ENCODE measurements around the gene UGT1A6.

The UGT1A6 gene

DNA sequence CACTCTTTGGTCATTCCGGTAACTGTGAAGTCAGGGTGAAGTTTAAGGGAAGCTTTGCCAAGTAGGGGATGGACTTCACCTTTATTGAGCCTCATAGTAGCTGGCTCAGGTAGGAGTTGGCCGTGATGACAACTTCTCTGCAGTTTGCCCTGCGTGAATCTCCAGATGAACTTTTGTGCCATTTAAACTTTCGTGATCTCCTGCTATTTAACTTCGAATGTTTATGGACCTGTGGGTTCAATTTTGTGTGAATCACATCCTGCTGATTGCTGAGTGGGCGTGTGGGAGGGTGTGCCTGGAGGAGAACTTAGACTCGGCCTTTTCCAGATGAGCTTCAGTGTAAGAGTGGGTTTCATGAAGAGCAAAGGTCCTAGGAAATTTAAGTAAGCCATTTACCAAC is 71.6 kb downstream of the UGT1A6 start:
- no peak overlapping the region for H3K4me3 ChIP-seq (ENCODE audit: low read depth, low read length)

DNA sequence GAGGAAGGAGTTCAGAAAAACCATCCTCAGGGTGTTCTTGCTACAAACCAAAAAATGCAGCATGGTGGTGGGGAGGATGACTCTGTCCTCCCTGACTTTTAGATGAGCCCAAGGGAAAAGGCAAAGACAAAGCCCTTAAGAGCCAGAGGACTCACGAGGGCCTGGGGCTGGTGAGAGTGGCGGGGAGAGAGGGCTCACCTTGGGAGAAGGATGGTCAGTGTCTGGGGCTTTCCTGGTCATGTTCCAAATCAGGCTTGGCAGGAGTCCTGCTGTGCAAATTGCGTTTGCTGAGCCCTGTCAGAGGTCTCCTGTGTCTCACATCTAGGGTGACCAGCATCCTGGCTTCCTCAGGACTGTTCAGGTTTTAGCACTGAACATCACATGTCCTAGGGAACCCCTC is 72.1 kb downstream of the UGT1A6 start:
- H3K4me3 ChIP-seq (ENCODE audit: low read depth, low read length): no peak overlapping the region

DNA sequence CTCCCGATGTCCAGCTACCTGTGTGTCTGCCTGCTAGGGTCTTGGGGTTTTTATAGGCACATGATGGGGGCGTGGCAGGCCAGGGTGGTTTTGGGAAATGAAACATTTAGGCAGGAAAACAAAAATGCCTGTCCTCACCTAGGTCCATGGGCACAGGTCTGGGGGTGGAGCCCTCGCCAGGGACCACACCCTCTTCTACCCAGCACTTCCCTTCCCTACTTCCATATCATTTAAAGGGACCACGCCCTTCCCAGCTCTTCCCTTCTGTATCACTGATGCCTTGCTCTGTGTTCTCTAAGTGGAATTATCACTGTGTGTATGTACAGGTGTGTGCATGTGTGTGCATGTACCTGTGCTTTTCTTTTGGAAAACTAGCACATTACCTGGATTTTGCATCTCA is 73.7 kb downstream of the UGT1A6 start:
- H3K4me3 ChIP-seq (ENCODE audit: low read depth, low read length): no peak overlapping the region

DNA sequence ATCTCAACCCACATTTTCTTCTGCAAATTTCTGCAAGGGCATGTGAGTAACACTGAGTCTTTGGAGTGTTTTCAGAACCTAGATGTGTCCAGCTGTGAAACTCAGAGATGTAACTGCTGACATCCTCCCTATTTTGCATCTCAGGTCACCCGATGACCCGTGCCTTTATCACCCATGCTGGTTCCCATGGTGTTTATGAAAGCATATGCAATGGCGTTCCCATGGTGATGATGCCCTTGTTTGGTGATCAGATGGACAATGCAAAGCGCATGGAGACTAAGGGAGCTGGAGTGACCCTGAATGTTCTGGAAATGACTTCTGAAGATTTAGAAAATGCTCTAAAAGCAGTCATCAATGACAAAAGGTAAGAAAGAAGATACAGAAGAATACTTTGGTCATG is 75.4 kb downstream of the UGT1A6 start:
- H3K4me3 ChIP-seq (ENCODE audit: low read depth, low read length): no peak overlapping the region

DNA sequence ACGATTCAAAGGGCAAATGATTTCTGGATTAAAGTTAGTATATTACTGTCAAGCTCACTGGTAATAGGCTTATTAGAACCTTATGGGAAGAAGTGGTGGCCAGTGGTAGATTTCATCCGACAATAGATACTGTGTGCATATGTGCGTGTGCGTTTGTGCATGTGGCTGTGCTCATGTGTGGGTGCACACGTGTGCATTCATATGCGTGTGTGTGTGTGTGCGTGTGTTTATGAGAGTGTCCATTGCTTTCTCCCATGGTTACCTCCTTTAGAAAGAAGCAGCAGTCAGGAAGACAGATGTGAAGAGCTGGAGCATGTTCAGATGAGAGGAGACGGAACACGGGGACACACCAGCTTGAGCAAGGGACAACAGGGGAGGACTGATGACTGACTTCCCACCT is 76.6 kb downstream of the UGT1A6 start:
- H3K4me3 ChIP-seq (ENCODE audit: low read depth, low read length): no peak overlapping the region

DNA sequence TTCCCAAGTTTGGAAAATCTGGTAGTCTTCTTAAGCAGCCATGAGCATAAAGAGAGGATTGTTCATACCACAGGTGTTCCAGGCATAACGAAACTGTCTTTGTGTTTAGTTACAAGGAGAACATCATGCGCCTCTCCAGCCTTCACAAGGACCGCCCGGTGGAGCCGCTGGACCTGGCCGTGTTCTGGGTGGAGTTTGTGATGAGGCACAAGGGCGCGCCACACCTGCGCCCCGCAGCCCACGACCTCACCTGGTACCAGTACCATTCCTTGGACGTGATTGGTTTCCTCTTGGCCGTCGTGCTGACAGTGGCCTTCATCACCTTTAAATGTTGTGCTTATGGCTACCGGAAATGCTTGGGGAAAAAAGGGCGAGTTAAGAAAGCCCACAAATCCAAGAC is 79.5 kb downstream of the UGT1A6 start:
- no peak overlapping the region for H3K4me3 ChIP-seq (ENCODE audit: low read depth, low read length)

DNA sequence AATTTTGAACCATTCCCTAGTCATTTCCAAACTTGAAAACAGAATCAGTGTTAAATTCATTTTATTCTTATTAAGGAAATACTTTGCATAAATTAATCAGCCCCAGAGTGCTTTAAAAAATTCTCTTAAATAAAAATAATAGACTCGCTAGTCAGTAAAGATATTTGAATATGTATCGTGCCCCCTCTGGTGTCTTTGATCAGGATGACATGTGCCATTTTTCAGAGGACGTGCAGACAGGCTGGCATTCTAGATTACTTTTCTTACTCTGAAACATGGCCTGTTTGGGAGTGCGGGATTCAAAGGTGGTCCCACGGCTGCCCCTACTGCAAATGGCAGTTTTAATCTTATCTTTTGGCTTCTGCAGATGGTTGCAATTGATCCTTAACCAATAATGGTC is 79.9 kb downstream of the UGT1A6 start:
- no peak overlapping the region for H3K4me3 ChIP-seq (ENCODE audit: low read depth, low read length)

DNA sequence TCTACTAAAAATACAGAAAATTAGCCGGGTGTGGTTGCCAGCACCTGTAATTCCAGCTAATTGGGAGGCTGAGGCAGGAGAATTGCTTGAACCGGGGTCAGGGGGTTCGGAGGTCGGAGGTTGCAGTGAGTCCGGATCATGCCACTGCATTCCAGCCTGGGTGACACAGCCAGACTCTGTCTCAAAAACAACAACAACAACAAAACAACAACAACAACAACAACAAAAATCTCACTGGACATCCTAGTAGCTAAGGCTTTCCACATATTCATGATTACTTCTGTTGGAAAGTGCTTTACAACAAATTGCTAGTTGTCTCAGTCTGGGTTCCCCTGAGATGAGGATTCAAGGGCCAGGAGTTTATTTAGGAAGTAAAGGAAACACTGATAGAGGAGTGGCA is 81.2 kb downstream of the UGT1A6 start:
- H3K4me3 ChIP-seq (ENCODE audit: low read depth, low read length): no peak overlapping the region

DNA sequence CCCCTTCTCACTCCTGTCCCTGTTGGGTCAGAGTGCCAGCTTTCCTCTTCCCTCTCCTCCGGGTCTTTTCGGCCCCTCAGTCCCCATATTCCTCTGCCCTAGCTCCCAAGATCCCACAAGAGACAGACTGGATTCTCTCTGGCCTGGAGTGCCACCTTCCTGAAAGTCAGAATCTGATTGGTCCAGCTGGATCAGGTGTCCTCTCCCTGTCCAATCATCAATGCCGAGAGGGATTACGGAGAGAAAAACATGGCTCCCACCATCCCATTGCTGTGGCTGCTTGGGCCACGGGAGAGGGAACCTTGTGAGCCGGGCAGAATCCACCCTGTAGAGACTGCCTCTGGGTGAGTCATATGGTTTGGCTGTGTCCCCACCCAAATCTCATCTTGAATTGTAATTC is 82.7 kb downstream of the UGT1A6 start:
- no peak overlapping the region for H3K4me3 ChIP-seq (ENCODE audit: low read depth, low read length)

DNA sequence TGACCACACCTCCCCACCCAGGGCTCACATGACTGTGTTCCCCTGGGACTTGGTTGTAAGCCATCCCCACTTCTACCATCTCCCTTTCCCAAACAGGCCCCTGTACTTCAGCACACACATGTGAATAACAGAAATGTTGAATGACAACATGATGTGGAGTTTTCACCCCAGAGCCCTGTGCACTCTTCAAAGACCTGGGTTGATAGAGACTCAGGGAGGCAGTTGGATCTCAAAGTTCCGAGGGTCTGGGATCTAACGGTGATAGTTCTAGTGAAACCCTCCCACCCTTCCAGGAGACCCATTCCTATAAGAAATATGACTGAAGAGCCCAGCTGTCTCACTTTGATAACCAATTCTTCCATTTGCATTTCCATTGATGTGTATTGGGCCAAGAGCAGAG is 85.3 kb downstream of the UGT1A6 start, which contains the start of gene MROH2A:
Gene MROH2A (plus strand): TSS at position 301 of the 400 bp plus-strand sequence. CDS start 1,029 bp downstream, outside the sequence.
- no peak within 1 kb of the TSS for H3K4me3 ChIP-seq (ENCODE audit: low read depth, low read length)

DNA sequence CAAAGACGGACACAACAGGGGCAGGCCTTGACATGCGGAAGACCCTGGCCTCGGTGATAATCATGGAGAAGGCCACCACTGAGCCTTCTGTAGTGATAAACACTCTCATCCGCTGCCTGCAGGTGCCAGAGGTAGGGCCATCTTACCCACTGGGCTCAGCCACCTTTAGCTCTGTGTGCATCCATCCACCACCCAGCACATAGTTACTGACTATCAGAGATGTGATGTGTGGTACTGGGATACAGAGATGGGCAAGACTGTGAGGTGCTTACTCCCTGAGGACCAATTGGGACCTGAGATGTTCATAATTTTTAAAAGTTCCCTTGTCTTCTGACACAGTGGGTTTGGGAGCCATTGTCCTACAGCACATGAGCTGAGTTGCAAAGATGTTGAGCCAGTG is 87.0 kb downstream of the UGT1A6 start:
- H3K4me3 ChIP-seq (ENCODE audit: low read depth, low read length): no peak overlapping the region

DNA sequence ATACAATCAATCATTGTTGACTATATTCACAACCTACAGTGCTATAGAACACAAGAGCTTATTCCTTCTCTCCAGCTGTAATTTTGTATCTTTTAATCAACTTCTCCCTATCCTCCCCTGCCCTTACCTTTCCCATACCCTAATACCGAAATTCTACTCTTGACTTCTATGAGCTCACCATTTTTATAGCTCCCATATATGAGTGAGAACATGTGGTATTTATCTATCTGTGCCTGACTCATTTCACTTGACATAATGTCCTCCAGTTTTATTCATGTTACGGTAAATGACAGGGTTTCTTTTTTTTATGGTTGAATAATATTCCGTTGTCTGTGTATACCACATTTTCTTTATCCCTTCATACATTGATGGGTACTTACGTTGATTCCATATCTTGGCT is 88.1 kb downstream of the UGT1A6 start:
- H3K4me3 ChIP-seq (ENCODE audit: low read depth, low read length): no peak overlapping the region

DNA sequence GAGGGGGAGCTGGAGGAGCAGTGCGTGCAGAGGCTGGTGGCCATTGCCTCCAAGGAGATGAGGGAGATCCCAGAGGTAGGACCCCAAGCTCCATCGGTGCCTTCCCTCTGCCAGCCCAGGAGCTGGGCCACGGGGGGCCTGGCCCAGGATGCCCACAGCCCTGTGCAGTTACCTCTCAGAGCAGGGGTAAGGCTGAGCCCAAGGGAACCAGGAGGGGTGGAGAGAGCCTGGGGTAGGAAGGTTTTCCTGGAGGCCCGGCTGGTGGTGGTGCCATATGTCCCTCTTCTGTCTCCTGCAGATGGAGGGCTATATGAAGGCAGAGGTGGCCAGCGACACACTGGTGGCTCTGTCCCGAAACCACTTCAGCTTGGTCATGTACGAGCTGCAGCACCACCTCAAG is 96.9 kb downstream of the UGT1A6 start:
- no peak overlapping the region for H3K4me3 ChIP-seq (ENCODE audit: low read depth, low read length)

DNA sequence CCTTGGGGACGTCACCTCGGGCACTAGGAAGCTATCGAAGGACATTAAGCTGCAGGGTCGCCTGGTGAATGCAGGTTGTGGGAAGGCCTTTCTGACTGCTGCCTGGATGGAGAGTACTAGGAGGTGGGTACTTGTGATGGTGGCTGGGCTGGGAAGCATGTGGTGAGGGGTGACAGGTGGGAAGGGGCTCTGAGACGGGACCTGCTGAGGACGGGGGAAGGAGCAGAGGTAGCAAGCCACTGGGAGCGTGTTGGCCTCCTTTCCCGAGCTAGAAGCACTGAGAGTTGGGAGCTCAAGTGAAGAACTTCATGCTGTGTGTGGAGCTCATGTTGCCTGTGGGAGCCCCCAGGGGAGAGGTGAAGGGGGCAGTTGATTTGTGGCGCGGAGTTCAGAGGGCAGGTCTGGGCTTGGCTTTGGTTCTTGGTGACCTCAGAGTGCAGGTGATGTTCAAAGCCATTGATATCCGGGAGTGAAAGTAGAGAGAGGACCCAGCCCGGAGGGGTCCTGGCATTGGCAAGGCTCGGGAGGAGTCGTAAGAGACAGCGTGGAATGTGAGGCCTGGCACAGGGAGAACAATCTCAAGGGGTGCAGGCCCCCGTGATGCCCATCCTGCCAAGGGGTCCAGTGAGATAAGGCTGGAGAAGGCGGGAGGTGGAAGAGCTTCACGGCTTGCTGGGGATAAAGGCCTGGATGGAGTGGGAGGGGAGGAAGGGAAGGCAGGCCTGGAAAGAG is 98.6 kb downstream of the UGT1A6 start:
- no peak overlapping the region for H3K4me3 ChIP-seq (ENCODE audit: low read depth, low read length)

DNA sequence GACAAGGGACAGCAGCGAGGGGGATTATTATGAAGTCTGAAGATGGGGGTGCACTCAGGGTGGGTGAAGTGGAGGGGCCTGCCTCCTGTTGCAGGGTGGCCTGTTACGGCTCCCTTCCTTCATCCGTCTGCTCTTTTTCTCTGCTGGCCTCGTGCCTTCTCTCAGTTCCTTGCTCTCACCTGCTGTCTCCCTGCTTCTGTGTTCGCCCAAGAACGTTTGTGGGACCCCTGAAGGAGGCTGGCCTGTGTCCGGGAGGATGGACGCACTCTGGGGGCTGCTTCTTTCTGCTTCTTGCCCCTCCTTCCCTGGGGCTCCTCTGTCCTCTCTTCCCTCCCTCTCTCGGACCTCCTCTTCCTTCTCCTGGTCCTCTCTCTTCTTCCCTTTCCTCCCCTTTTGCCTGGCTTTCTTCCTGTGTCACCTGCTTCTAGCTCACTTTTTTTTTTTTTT is 99.2 kb downstream of the UGT1A6 start:
- no peak overlapping the region for H3K4me3 ChIP-seq (ENCODE audit: low read depth, low read length)

DNA sequence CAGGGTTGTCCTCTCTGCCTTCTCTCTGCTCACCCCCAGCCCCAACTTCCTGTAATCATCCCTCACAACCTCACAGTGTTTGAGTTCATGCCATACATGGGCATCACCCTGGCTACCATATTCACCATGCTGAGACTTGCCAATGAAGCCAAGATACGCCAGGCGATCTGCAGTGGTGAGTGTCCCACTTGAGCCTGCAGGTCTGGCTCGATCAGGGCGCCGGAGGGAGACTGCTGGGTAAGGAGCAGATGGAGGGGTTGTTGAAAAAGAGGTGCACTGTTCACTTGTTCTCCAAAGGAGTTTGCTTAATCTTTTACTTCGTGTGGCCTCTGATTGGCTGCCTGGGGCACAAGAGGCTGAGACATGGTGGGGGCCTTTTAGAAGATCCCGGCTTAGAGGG is 100.0 kb downstream of the UGT1A6 start:
- no peak overlapping the region for H3K4me3 ChIP-seq (ENCODE audit: low read depth, low read length)

DNA sequence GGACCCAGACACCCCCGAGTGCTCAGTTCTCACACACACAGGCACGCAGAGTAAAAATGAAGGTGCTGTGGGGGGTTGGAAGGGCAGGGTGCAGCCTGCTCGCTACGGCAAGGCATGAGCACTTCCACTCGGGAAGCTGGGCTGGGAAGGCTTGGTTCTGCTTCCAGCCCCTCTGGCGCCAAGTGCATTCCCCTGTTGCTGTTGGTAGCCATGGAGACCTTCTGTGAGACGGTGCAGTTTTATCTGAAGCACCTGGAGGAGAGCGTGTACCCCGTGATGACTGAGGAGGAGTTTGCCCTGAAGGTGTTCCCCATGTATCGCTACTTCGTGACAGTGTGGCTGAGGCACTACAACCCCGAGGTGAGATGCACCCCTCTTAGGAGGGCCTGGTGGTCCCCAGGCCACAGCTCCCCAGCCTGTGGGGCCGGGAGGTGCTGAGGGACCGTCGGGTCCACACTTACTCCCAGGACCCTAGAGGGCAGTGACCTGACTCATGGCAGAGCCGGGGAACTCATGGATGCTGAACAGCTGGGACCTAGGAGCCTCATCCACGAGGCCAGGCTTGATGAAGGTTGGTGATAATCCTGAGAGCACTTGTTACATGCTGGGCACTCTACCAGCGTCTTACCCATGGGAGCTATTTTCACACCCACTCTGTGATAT is 100.9 kb downstream of the UGT1A6 start:
- no peak overlapping the region for H3K4me3 ChIP-seq (ENCODE audit: low read depth, low read length)

DNA sequence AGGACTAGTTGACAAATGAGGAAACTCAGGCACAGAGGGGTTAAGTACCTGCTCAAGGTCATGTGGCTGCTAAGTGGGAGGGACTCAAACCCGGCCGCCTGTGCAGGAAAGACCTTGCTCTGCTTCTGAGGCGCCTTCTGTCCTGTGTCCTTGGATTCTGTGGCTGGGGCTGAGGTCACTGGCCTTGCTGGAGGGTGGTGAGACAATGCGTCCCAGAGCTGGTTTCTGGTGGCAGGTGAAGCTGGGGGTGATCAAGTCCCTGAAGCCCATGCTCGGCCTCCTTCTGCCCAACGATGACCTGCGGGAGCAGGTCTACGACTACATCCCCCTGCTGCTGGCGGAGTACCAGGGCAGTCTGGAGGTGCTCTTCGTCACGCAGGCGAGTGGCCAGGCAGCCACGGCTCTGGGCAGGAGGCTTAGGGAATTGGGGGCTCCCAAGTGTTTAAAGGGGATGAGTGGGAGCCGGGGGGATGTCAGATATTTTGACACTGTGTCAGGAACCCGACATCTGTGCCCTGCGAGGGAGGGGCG is 101.5 kb downstream of the UGT1A6 start:
- H3K4me3 ChIP-seq (ENCODE audit: low read depth, low read length): no peak overlapping the region

DNA sequence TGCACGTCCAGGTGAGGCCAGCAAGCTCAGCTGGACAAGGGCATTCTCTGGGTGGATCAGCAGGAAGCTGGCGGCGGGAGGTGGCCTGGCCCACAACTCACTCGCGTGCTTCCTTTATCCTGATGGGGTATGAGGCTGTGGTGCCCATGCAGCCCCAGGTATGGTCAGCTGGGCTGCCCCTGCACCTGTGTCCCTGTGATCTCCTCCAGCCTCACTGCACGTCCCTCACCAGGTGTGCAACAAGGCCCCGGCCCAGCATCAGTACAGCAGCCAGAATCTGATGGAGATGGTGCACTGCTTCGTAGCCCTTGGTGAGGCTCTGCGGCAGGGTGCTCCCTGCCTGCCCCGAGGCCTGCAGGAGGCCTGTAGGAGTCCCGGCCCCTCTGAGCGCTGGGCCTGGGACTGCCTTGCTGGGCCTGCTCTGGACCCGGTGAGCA is 103.1 kb downstream of the UGT1A6 start:
- no peak overlapping the region for H3K4me3 ChIP-seq (ENCODE audit: low read depth, low read length)

DNA sequence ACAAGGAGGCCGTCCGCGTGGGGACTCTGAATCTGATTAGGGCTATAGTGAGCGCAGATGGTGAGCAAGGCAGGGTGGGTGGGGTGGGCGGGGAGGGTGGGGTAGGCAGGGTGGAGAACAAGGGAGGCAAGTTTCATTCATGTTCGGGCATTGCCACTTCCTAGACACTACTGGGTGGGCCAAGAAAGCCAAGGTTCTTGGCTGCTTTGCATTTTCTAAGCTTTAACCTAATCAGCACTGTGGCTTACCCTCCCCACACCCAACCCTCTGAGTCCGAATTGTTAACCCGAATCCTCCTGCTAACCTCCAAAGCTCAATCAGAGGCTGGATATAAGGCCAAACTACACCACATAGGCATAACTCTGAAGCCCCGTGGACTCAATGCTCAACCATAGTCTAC is 103.6 kb downstream of the UGT1A6 start:
- H3K4me3 ChIP-seq (ENCODE audit: low read depth, low read length): no peak overlapping the region

DNA sequence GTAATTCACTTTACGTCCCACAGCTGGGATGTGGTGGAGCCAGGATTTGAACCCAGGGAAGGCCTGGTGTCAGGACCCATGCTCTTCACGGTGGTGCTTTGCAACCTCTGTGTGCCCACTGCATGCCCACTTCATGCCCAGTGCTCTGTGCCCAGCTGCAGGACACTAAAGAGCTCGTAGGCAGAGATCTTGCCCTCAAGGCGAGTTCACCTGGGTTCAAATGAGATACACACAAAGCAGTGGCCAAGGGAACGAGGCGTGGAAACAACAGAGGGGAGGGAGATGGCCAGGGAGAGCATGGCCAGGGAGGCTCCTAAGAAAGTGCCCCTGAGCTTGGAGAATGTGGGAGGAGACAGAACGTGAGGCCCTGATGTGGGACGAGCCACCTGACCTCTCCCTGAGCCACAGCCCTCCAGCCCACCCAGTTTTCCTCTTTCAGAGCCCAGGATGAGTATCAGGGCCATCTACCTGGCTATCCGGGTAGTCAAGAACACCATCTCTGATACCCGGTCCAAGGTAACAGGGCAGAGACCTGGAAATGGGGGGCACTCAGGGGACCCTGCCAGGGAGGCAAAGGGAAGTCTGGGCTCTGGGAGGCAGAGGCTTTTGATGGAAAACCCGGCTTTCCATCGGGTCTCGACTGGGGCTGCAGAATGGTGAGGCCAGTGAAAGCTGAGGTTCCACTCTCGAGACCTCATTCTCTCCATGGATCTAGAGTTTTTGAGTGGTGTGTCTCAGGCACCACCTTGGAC is 105.8 kb downstream of the UGT1A6 start:
- H3K4me3 ChIP-seq (ENCODE audit: low read depth, low read length): no peak overlapping the region
